Fibroblast of lung (primary cell): ENCODE data around the gene RUNX2.

Experiments
- CTCF ChIP-seq, 2 donors: IDR thresholded peaks in 1 of 2; conservative IDR thresholded peaks in 1 of 2; 1 replicate in 1 of 2; 2 replicates in 1 of 2; pipeline ENCODE4 v1.5.1; 2011 to 2012; ENCODE audit warnings: low read length in 2 of 2, control low read depth in 1 of 2, inconsistent platforms in 1 of 2, low read depth in 1 of 2, mild to moderate bottlenecking in 1 of 2
- EZH2 ChIP-seq: IDR thresholded peaks from 2 replicates; pipeline ENCODE4 v1.5.1; 2012; ENCODE audit warnings: low read length, control low read depth, mild to moderate bottlenecking; ENCODE audit errors: missing control alignments

- TF ChIP-seq CTCF (conservative IDR thresholded peaks at IDR 0.05 in 1 of 2, IDR thresholded peaks at IDR 0.05 in 1 of 2; ENCODE audit: low read depth in 1 of 2, low read length in 2 of 2), result no peak
- no peak for TF ChIP-seq EZH2
These were observed 98.1 kb downstream of the RUNX2 start for GRCh38 chr6:45426251-45426650.
